CD4-positive, alpha-beta T cell (primary cell): Measurements from ENCODE around the gene SH3RF3. TPM values are rescaled to one million over a fixed set of nuclear protein-coding genes. Genes with fewer than 3 reads are reported as not detected.
A peak's percentile ranks its signal among the peaks of the same experiment; 100 is the strongest.

Source experiments
- ATAC-seq: fragments of 200-7000 bp; cut with Tn5 transposase; one replicate; pipeline ENCODE4 v1.10.0; 2022; ENCODE audit warnings: mild to moderate bottlenecking; ENCODE audit not compliant: poor library complexity
- CTCF ChIA-PET: fragments of 350-600 bp; sonication (Branson Sonifier 250); formaldehyde crosslinking; loops from one replicate; lab custom pipeline; 2021; ENCODE audit warnings: antibody characterized with exemption, inconsistent platforms; lab: Charles Lee
- POLR2A ChIA-PET: fragments of 350-600 bp; sonication (Branson Sonifier 250); formaldehyde crosslinking; loops from one replicate; lab custom pipeline; 2021; ENCODE audit warnings: antibody characterized with exemption, inconsistent platforms; lab: Charles Lee
- DNase-seq, 14 experiments: peaks; one replicate each; pipeline ENCODE4 v3.0.0-alpha.2; 2013 to 2020; ENCODE audit warnings: mixed read lengths in 2 of 14
- H3K27ac ChIP-seq, 2 donors: one replicate each; pipeline versions ENCODE4 v1.5.1 to v1.7.0; 2013; ENCODE audit warnings: low read length in 2 of 2, low read depth in 1 of 2, mild to moderate bottlenecking in 1 of 2
- H3K27me3 ChIP-seq, 2 experiments: 1 replicate in 1 of 2; 2 replicates in 1 of 2; pipeline versions ENCODE4 v1.6.1 to v1.7.0; 2013; ENCODE audit warnings: low read length in 2 of 2, control low read depth in 1 of 2, mild to moderate bottlenecking in 1 of 2, moderate library complexity in 1 of 2; ENCODE audit not compliant: insufficient read depth in 2 of 2, control insufficient read depth in 1 of 2
- H3K36me3 ChIP-seq: one replicate; pipeline ENCODE4 v1.6.1; 2013; ENCODE audit warnings: low read length, control low read depth; ENCODE audit not compliant: insufficient read depth
- H3K4me1 ChIP-seq: one replicate; pipeline ENCODE4 v1.6.1; 2013; ENCODE audit warnings: low read length, control low read depth; ENCODE audit not compliant: insufficient read depth
- H3K4me3 ChIP-seq: one replicate; pipeline ENCODE4 v1.5.1; 2013; ENCODE audit warnings: mild to moderate bottlenecking, low read length, moderate library complexity
- H3K9me3 ChIP-seq, 2 experiments: 1 replicate in 1 of 2; 2 replicates in 1 of 2; pipeline versions ENCODE4 v1.6.1 to v1.7.0; 2013; ENCODE audit warnings: low read length in 2 of 2, mild to moderate bottlenecking in 2 of 2, control low read depth in 1 of 2, moderate library complexity in 1 of 2; ENCODE audit not compliant: control insufficient read depth in 1 of 2, insufficient read depth in 1 of 2
- H3K27ac Mint-ChIP-seq: one replicate; pipeline ENCODE4 v1.8.0; 2020; ENCODE audit warnings: mixed read lengths
- H3K27me3 Mint-ChIP-seq: one replicate; pipeline ENCODE4 v1.8.0; 2021; ENCODE audit warnings: mixed read lengths
- H3K36me3 Mint-ChIP-seq: one replicate; pipeline ENCODE4 v1.8.0; 2021; ENCODE audit warnings: low read depth, mixed read lengths
- H3K4me1 Mint-ChIP-seq: one replicate; pipeline ENCODE4 v1.8.0; 2021; ENCODE audit warnings: low read depth, mixed read lengths
- H3K4me3 Mint-ChIP-seq: one replicate; pipeline ENCODE4 v1.8.0; 2020; ENCODE audit warnings: mild to moderate bottlenecking, mixed read lengths
- H3K9me3 Mint-ChIP-seq: one replicate; pipeline ENCODE4 v1.8.0; 2020; ENCODE audit warnings: mixed read lengths
- CTCF ChIP-seq: fragments of 200-600 bp; IDR thresholded peaks from one replicate; pipeline ENCODE4 v1.8.0; 2022; ENCODE audit warnings: antibody characterized with exemption, mild to moderate bottlenecking
- intact Hi-C, 2 experiments: fragments of 100-400 bp; cut with DNase I in 1 of 2; cut with micrococcal nuclease in 1 of 2; formaldehyde crosslinking; loops; one replicate each; pipeline versions ENCODE4 v1.15.1 to v1.9.0; 2023 to 2025; cut with DNase I, micrococcal nuclease
- total RNA-seq, 174 experiments: library from RNA in 2 of 174; stranded (reverse) in 2 of 174; gene quantifications; one replicate each; pipeline ENCODE4 v1.2.3 and lab custom pipeline; 2021 to 2026

Gene SH3RF3
- total RNA-seq, 2 experiments from 2014 or later: 5.2 to 5.9 TPM

- Mint-ChIP-seq H3K4me1 (no peaks in the 10 kb centered on the region), H3K27ac (no peak overlapping the region), H3K36me3 (peaks cover 20% of the 10 kb centered on the region), H3K4me3 (no peak overlapping the region), H3K27me3 (no peaks in the 10 kb centered on the region), H3K9me3 (no peaks in the 10 kb centered on the region)
- Histone ChIP-seq H3K4me3 (no peak overlapping the region), H3K27me3 (no peaks in the 10 kb centered on the region), H3K36me3 (no peaks in the 10 kb centered on the region), H3K27ac (no peak overlapping the region), H3K9me3 (peaks cover 0 to under 1% of the 10 kb centered on the region in 2 experiments), H3K4me1 (no peaks in the 10 kb centered on the region)
- intact Hi-C loops: no loop called here
- ChIA-PET CTCF (no interaction called here), POLR2A (no interaction called here)
- peak in 1 of 14 experiments; percentile 8 for DNase-seq
- TF ChIP-seq CTCF: no peak
- no peak for ATAC-seq
Observed at GRCh38 chr2:109451671-109452070, 322.7 kb downstream of the SH3RF3 start.

- Histone ChIP-seq H3K4me1 (no peaks in the 10 kb centered on the region), H3K4me3 (no peak overlapping the region), H3K9me3 (no peaks in the 10 kb centered on the region), H3K27ac (no peak overlapping the region), H3K36me3 (no peaks in the 10 kb centered on the region), H3K27me3 (no peaks in the 10 kb centered on the region)
- H3K27ac Mint-ChIP-seq: no peak overlapping the region
- H3K36me3 Mint-ChIP-seq: peaks cover 14% of the 10 kb centered on the region
- no peaks in the 10 kb centered on the region for H3K9me3 Mint-ChIP-seq
- no peaks in the 10 kb centered on the region for H3K4me1 Mint-ChIP-seq
- ChIA-PET POLR2A (no interaction called here), CTCF (no interaction called here)
- ATAC-seq: no peak
- TF ChIP-seq CTCF: no peak
- DNase-seq: peak in 1 of 14 experiments; percentile 16
- no peaks in the 10 kb centered on the region for H3K27me3 Mint-ChIP-seq
- no peak overlapping the region for H3K4me3 Mint-ChIP-seq
- intact Hi-C loops: no loop called here
Observed at GRCh38 chr2:109452318-109453305, 323.6 kb downstream of the SH3RF3 start.

GRCh38 chr2:109453371-109453995 is 324.5 kb downstream of the SH3RF3 start:
- ChIA-PET CTCF (no interaction called here), POLR2A (no interaction called here)
- Histone ChIP-seq H3K4me3 (no peak overlapping the region), H3K27ac (no peak overlapping the region), H3K4me1 (no peaks in the 10 kb centered on the region), H3K27me3 (no peaks in the 10 kb centered on the region), H3K9me3 (no peaks in the 10 kb centered on the region), H3K36me3 (no peaks in the 10 kb centered on the region)
- ATAC-seq (no peak), DNase-seq (peak in 1 of 14 experiments; percentile 4)
- no peak overlapping the region for H3K27ac Mint-ChIP-seq
- H3K36me3 Mint-ChIP-seq: peaks cover 14% of the 10 kb centered on the region
- no peak overlapping the region for H3K4me3 Mint-ChIP-seq
- no peaks in the 10 kb centered on the region for H3K4me1 Mint-ChIP-seq
- no peak for TF ChIP-seq CTCF
- H3K27me3 Mint-ChIP-seq: no peaks in the 10 kb centered on the region
- no peaks in the 10 kb centered on the region for H3K9me3 Mint-ChIP-seq
- intact Hi-C loops: no loop called here
